IMR-90 (cell line): ENCODE data around the gene NDUFS7. TPM values are rescaled to one million over a fixed set of nuclear protein-coding genes. Genes with fewer than 3 reads are reported as not detected.

ENCODE experiments used
- ATAC-seq: fragments of 200-7000 bp; cut with Tn5 transposase; 2 replicates; pipeline ENCODE4 v1.9.1; 2020; ENCODE audit warnings: low read depth, mild to moderate bottlenecking, moderate library complexity
- BruUV-seq: library from RNA; stranded (reverse); fragments of 400-500 nt; replicated peaks from 2 replicates; lab custom pipeline; 2021; lab: Mats Ljungman, UMichigan
- CTCF ChIA-PET: fragments of 300-600 bp; formaldehyde crosslinking; extraction: SDS; loops from one replicate; lab custom pipeline; 2021; ENCODE audit warnings: antibody characterized with exemption; lab: Yijun Ruan, JAX
- POLR2A ChIA-PET: fragments of 300-600 bp; sonication (Branson Sonifier 250); formaldehyde crosslinking; loops from one replicate; lab custom pipeline; 2022; ENCODE audit warnings: antibody characterized with exemption; ENCODE audit not compliant: unreplicated experiment; lab: Charles Lee
- DNase-seq: peaks from one replicate; pipeline ENCODE4 v3.0.0; 2013
- H2AFZ ChIP-seq: replicated peaks from 2 replicates; pipeline ENCODE3; 2013; ENCODE audit warnings: low read length, mild to moderate bottlenecking; ENCODE audit not compliant: poor library complexity
- H2AK5ac ChIP-seq: 2 replicates; pipeline ENCODE4 v1.6.1; 2013; ENCODE audit warnings: low read depth, low read length, inconsistent platforms
- H2AK9ac ChIP-seq: replicated peaks from 2 replicates; pipeline ENCODE3; 2013; ENCODE audit warnings: mild to moderate bottlenecking, low read depth, low read length, moderate library complexity; ENCODE audit not compliant: poor library complexity
- H2BK120ac ChIP-seq: 2 replicates; pipeline ENCODE4 v1.6.1; 2013; ENCODE audit warnings: low read depth, low read length, inconsistent platforms
- H2BK15ac ChIP-seq: 3 replicates; pipeline ENCODE4 v1.6.1; 2013; ENCODE audit warnings: low read depth, low read length, inconsistent platforms
- H2BK20ac ChIP-seq: 2 replicates; pipeline ENCODE4 v1.6.1; 2013; ENCODE audit warnings: low read depth, mild to moderate bottlenecking, inconsistent platforms, low read length, moderate library complexity
- H2BK5ac ChIP-seq: 2 replicates; pipeline ENCODE4 v1.6.1; 2013; ENCODE audit warnings: mild to moderate bottlenecking, low read depth, low read length, inconsistent platforms; ENCODE audit not compliant: poor library complexity, severe bottlenecking
- H3K14ac ChIP-seq: replicated peaks from 2 replicates; pipeline ENCODE4 v1.6.1; 2013; ENCODE audit warnings: low read depth, low read length, inconsistent platforms
- H3K18ac ChIP-seq: 2 replicates; pipeline ENCODE4 v1.6.1; 2013; ENCODE audit warnings: low read depth, low read length, control low read depth
- H3K23ac ChIP-seq: 2 replicates; pipeline ENCODE4 v1.6.1; 2013; ENCODE audit warnings: low read depth, low read length, inconsistent platforms
- H3K27ac ChIP-seq: 2 replicates; pipeline ENCODE4 v1.5.1; 2013; ENCODE audit warnings: mild to moderate bottlenecking, control low read depth, low read length; ENCODE audit not compliant: insufficient read depth
- H3K27me3 ChIP-seq: 2 replicates; pipeline ENCODE4 v1.6.1; 2013; ENCODE audit warnings: low read length; ENCODE audit not compliant: control insufficient read depth, insufficient read depth
- H3K36me3 ChIP-seq: 2 replicates; pipeline ENCODE4 v1.6.1; 2013; ENCODE audit warnings: low read length, mixed read lengths; ENCODE audit not compliant: control insufficient read depth, insufficient read depth
- H3K4ac ChIP-seq: 2 replicates; pipeline ENCODE4 v1.6.1; 2013; ENCODE audit warnings: low read depth, low read length, inconsistent platforms
- H3K4me1 ChIP-seq: 2 replicates; pipeline ENCODE4 v1.6.1; 2013; ENCODE audit warnings: low read length, mixed read lengths; ENCODE audit not compliant: control insufficient read depth, insufficient read depth
- H3K4me2 ChIP-seq: 2 replicates; pipeline ENCODE4 v1.6.1; 2013; ENCODE audit warnings: low read depth, mild to moderate bottlenecking, control low read depth, low read length, moderate library complexity
- H3K4me3 ChIP-seq: 2 replicates; pipeline ENCODE4 v1.5.1; 2013; ENCODE audit warnings: low read depth, mild to moderate bottlenecking, control low read depth, low read length, moderate library complexity; ENCODE audit not compliant: insufficient read depth
- H3K56ac ChIP-seq: 2 replicates; pipeline ENCODE4 v1.6.1; 2013; ENCODE audit warnings: low read length, inconsistent platforms; ENCODE audit not compliant: insufficient read depth; ENCODE audit errors: extremely low read depth
- H3K79me1 ChIP-seq, 2 experiments: 2 replicates each; pipeline ENCODE4 v1.6.1; 2013; ENCODE audit warnings: low read length in 2 of 2, inconsistent platforms in 1 of 2, low read depth in 1 of 2
- H3K9ac ChIP-seq: 2 replicates; pipeline ENCODE4 v1.6.1; 2013; ENCODE audit warnings: low read depth, low read length, control low read depth
- H3K9me1 ChIP-seq: 2 replicates; pipeline ENCODE4 v1.6.1; 2013; ENCODE audit warnings: low read length, inconsistent platforms; ENCODE audit not compliant: insufficient read depth
- H3K9me3 ChIP-seq: 2 replicates; pipeline ENCODE4 v1.6.1; 2013; ENCODE audit warnings: low read length; ENCODE audit not compliant: control insufficient read depth, insufficient read depth
- H4K20me1 ChIP-seq: 2 replicates; pipeline ENCODE4 v1.6.1; 2013; ENCODE audit warnings: low read length, inconsistent platforms; ENCODE audit not compliant: insufficient read depth
- H4K5ac ChIP-seq: 2 replicates; pipeline ENCODE4 v1.6.1; 2013; ENCODE audit warnings: mild to moderate bottlenecking, low read depth, low read length, control low read depth
- H4K8ac ChIP-seq, 2 experiments: 2 replicates each; pipeline ENCODE4 v1.6.1; 2013; ENCODE audit warnings: low read depth in 2 of 2, low read length in 2 of 2, control low read depth in 1 of 2, inconsistent platforms in 1 of 2
- H4K91ac ChIP-seq: 2 replicates; pipeline ENCODE4 v1.6.1; 2013; ENCODE audit warnings: low read depth, low read length, inconsistent platforms; ENCODE audit not compliant: insufficient read depth
- BHLHE40 ChIP-seq: fragments of 150-350 bp; IDR thresholded peaks from 2 replicates; pipeline ENCODE4 v1.6.1; 2016; ENCODE audit warnings: mild to moderate bottlenecking, low read depth, low read length
- CHD1 ChIP-seq: IDR thresholded peaks from 2 replicates; pipeline ENCODE4 v1.6.1; 2012; ENCODE audit warnings: low read depth, low read length, improper control_type of control experiment
- CTCF ChIP-seq: conservative IDR thresholded peaks from 2 replicates; pipeline ENCODE4 v1.5.1; 2012; ENCODE audit warnings: mild to moderate bottlenecking, low read depth, low read length, improper control_type of control experiment
- MAFK ChIP-seq: IDR thresholded peaks from 2 replicates; pipeline ENCODE4 v1.6.1; 2012; ENCODE audit warnings: low read depth, low read length, improper control_type of control experiment
- MXI1 ChIP-seq: IDR thresholded peaks from 2 replicates; pipeline ENCODE4 v1.6.1; 2012; ENCODE audit warnings: low read depth, mild to moderate bottlenecking, low read length, moderate library complexity, borderline replicate concordance
- NFE2L2 ChIP-seq: fragments of 150-350 bp; IDR thresholded peaks from 2 replicates; pipeline ENCODE4 v1.6.1; 2016; ENCODE audit warnings: low read depth, mild to moderate bottlenecking, low read length
- POLR2A ChIP-seq: IDR thresholded peaks from 2 replicates; pipeline ENCODE4 v1.6.1; 2012; ENCODE audit warnings: mild to moderate bottlenecking, low read depth, low read length
- RAD21 ChIP-seq: IDR thresholded peaks from 2 replicates; pipeline ENCODE4 v1.6.1; 2012; ENCODE audit warnings: low read length, improper control_type of control experiment
- RCOR1 ChIP-seq: IDR thresholded peaks from 2 replicates; pipeline ENCODE4 v1.6.1; 2012; ENCODE audit warnings: mild to moderate bottlenecking, low read length, improper control_type of control experiment; ENCODE audit not compliant: insufficient replicate concordance
- RFX5 ChIP-seq: IDR thresholded peaks from 2 replicates; pipeline ENCODE4 v1.8.0; 2012; ENCODE audit warnings: low read depth, mild to moderate bottlenecking, low read length, moderate library complexity
- USF2 ChIP-seq: fragments of 150-350 bp; IDR thresholded peaks from 2 replicates; pipeline ENCODE4 v1.6.1; 2017; ENCODE audit warnings: mild to moderate bottlenecking, antibody characterized with exemption, low read length, low read depth
- WGBS, 2 experiments: methylation state at CpG; one replicate each; pipeline versions ENCODE4 v1.1.5 to v1.1.7; 2013; ENCODE audit warnings: missing lambda C conversion rate in 2 of 2; ENCODE audit not compliant: insufficient read length in 1 of 2; ENCODE audit errors: extremely low coverage in 2 of 2; 5-methylcytosine and 5-hydroxymethylcytosine counted together
- dilution Hi-C: fragments of 300-500 bp; cut with HindIII; formaldehyde crosslinking; loops from one replicate; pipeline ENCODE4 v1.14.3; 2018; ENCODE audit warnings: low sequenced_read_pairs; ENCODE audit not compliant: unreplicated experiment
- in situ Hi-C: fragments of 300-500 bp; cut with MboI; formaldehyde crosslinking; loops from 3 replicates; pipeline ENCODE4 v1.14.3; 2019; ENCODE audit warnings: low sequenced_read_pairs, inconsistent platforms, mixed read lengths
- intact Hi-C: fragments of 100-400 bp; cut with micrococcal nuclease; formaldehyde crosslinking; loops from 2 replicates; pipeline ENCODE4 v1.10.0; 2022
- polyA plus RNA-seq, 3 experiments: library from polyadenylated mRNA; depleted of rRNA; stranded (reverse); fragments of >200 nt; gene quantifications; 2 replicates each; pipeline ENCODE4 v1.2.3, GENCODE V29; 2012; ENCODE audit warnings: low replicate concordance in 1 of 3
- total RNA-seq: library from RNA; depleted of rRNA; stranded (reverse); fragments of >200 nt; gene quantifications from 2 replicates; pipeline ENCODE4 v1.2.3, GENCODE V29; 2012

The NDUFS7 gene
- total and polyA plus RNA-seq, 2 of the 4 experiments (the other 2 are of a cell fraction) = 60.8 to 136 TPM

GRCh38 chr19:1408300-1409203 lies 24.8 kb downstream of the NDUFS7 start:
- Histone ChIP-seq H3K4me3 (peak overlapping the region; percentile 85), H4K20me1 (peaks cover 56% of the 10 kb centered on the region), H2BK15ac (no peak overlapping the region), H3K18ac (no peak overlapping the region; the same call in 1 of the 2 replicates), H3K56ac (peak overlapping the region; percentile 46), H3K4me2 (peak overlapping the region; percentile 93), H2AFZ (peak overlapping the region; percentile 40), H4K5ac (no peak overlapping the region), H3K27me3 (no peaks in the 10 kb centered on the region), H3K14ac (peak overlapping the region; percentile 38), H4K91ac (peak overlapping the region; percentile 46; the same call in 1 of the 2 replicates), H3K36me3 (peaks cover 16% of the 10 kb centered on the region; the same call in 1 of the 2 replicates), H4K8ac (peak overlapping the region in 1 of 2 experiments; percentile 44; a peak in 1 of 4 replicates), H2BK20ac (no peak overlapping the region), H3K9me3 (no peaks in the 10 kb centered on the region), H2AK9ac (peak overlapping the region; percentile 99), H3K9me1 (peaks cover 8% of the 10 kb centered on the region), H3K9ac (peak overlapping the region; percentile 69), H3K4me1 (peaks cover 24% of the 10 kb centered on the region), H3K27ac (peak overlapping the region; percentile 81), H2AK5ac (peak overlapping the region; percentile 59), H3K23ac (peak overlapping the region; percentile 82), H3K79me1 (peaks cover 0 to 39% of the 10 kb centered on the region in 2 experiments; a peak in 2 of 4 replicates), H2BK120ac (no peak overlapping the region), H3K4ac (peak overlapping the region; percentile 72), H2BK5ac (peak overlapping the region; percentile 55)
- ChIA-PET POLR2A (no interaction called here), CTCF (no interaction called here)
- BruUV-seq = no TSS peak
- dilution Hi-C loops = no loop called here
- intact Hi-C loops = loop anchor here (5.0 kb wide), 1 partner anchor 131 kb away; the partner anchor contains the start of gene FAM174C
- DNase-seq = peak; percentile 50
- in situ Hi-C loops = no loop called here
- peak; percentile 16 for ATAC-seq
- 0% methylated on average over 7 of the region's 69 CpGs; no CpG with 5 or more reads in 1 of the 2 experiments for WGBS, 2 experiments
- TF ChIP-seq MAFK (no peak), POLR2A (peak; percentile 72; the same call in 1 of the 2 replicates), NFE2L2 (no peak), CHD1 (no peak), RCOR1 (no peak), RFX5 (no peak), CTCF (no peak), RAD21 (no peak), MXI1 (peak; percentile 82; the same call in 1 of the 2 replicates), BHLHE40 (no peak), USF2 (no peak)
